Activated CD8-positive, alpha-beta T cell treated with anti-CD3 and anti-CD28 coated beads, Interleukin-2, amount 10 ng/mL, durations not matched to agents 7 days and 5 days (primary cell): ENCODE measurements around the gene CHRNB1. TPM values are rescaled to one million over a fixed set of nuclear protein-coding genes. Genes with fewer than 3 reads are reported as not detected.

ENCODE experiments used
- ATAC-seq: fragments of 150-1000 bp; cut with Tn5 transposase; one replicate; pipeline ENCODE4 v1.10.0; 2021; ENCODE audit warnings: moderate library complexity
- CTCF ChIA-PET: fragments of 350-600 bp; sonication (Branson Sonifier 250); formaldehyde crosslinking; loops from one replicate; lab custom pipeline; 2021; ENCODE audit warnings: antibody characterized with exemption; lab: Charles Lee
- POLR2A ChIA-PET: fragments of 350-600 bp; sonication (Branson Sonifier 250); formaldehyde crosslinking; loops from one replicate; lab custom pipeline; 2021; ENCODE audit warnings: antibody characterized with exemption; lab: Charles Lee
- DNase-seq: peaks from one replicate; pipeline ENCODE4 v3.0.0-alpha.2; 2020
- H3K27ac Mint-ChIP-seq: one replicate; pipeline ENCODE4 v1.8.0; 2021; ENCODE audit warnings: mild to moderate bottlenecking, mixed read lengths
- H3K27me3 Mint-ChIP-seq: one replicate; pipeline ENCODE4 v1.8.0; 2021; ENCODE audit warnings: low read depth, mixed read lengths
- H3K36me3 Mint-ChIP-seq: one replicate; pipeline ENCODE4 v1.8.0; 2021; ENCODE audit warnings: low read depth, mixed read lengths
- H3K4me1 Mint-ChIP-seq: one replicate; pipeline ENCODE4 v1.8.0; 2021; ENCODE audit warnings: low read depth, mixed read lengths
- H3K4me3 Mint-ChIP-seq: one replicate; pipeline ENCODE4 v1.8.0; 2021; ENCODE audit warnings: mild to moderate bottlenecking, mixed read lengths
- H3K9me3 Mint-ChIP-seq: one replicate; pipeline ENCODE4 v1.8.0; 2022; ENCODE audit warnings: mixed read lengths; ENCODE audit not compliant: insufficient read depth
- total RNA-seq, 2 experiments: library from RNA; stranded (reverse); gene quantifications; one replicate each; pipeline ENCODE4 v1.2.3, GENCODE V29; 2021

CHRNB1 gene
- total RNA-seq, 2 experiments from 2014 or later, result 14.1 to 15.7 TPM

DNA sequence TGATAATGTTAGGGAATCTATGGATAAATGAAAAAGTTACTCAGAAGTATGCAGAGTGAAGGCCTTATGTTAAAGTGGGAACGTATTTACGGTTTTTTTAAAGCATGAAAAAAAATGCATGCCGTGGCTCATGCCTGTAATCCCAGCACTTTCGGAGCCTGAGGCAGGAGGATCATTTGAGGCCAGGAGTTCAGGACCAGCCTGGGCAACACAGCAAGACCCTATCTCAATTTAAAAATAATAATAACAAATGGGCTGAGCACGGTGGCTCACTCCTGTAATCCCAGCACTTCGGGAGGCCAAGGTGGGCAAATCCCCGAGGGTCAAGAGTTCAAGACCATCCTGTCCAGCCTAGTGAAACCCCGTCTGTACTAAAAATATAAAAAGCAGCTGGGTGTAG, 45.3 kb downstream of the CHRNB1 start:
- ATAC-seq, result no peak
- H3K27me3 Mint-ChIP-seq, result no peaks in the 10 kb centered on the region
- peaks cover 60% of the 10 kb centered on the region for H3K36me3 Mint-ChIP-seq
- H3K4me3 Mint-ChIP-seq, result no peak overlapping the region
- ChIA-PET CTCF (interaction anchor here (1.1 to 1.7 kb wide), 3 partner anchors 14 to 71 kb away, joined by 3 to 7 read pairs (median 4); partner anchors contain the start of gene SENP3), POLR2A (interaction anchor here (0.9 to 1.2 kb wide), 3 partner anchors 14 to 136 kb away, joined by 3 to 4 read pairs (median 3); no protein-coding TSS in a partner anchor)
- no peak for DNase-seq
- no peaks in the 10 kb centered on the region for H3K9me3 Mint-ChIP-seq
- H3K4me1 Mint-ChIP-seq, result peaks cover 63% of the 10 kb centered on the region
- no peak overlapping the region for H3K27ac Mint-ChIP-seq

DNA sequence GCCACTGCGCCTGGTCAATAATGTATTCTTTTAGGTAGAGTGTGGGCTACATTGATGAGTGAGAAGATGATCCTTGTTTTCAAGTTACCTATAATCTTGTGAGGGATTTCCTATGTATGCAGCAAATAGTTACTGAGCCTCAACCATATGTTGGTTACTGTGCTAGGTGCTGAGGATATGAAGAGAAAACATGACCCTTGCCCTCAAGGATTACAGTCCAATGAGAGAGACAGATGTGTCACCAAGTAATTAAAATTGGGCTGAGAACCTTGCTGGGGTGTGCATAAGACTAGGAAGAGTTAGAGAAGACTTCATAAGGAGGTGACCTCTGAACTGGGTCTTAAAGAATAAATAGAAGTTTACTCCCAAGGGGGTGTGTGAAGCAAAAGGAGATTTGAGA, 46.7 kb downstream of the CHRNB1 start:
- H3K36me3 Mint-ChIP-seq, result peaks cover 64% of the 10 kb centered on the region
- H3K27ac Mint-ChIP-seq, result peak overlapping the region; percentile 9
- H3K27me3 Mint-ChIP-seq, result no peaks in the 10 kb centered on the region
- ATAC-seq, result no peak
- no peak overlapping the region for H3K4me3 Mint-ChIP-seq
- no peak for DNase-seq
- POLR2A ChIA-PET, result no interaction called here
- peaks cover 56% of the 10 kb centered on the region for H3K4me1 Mint-ChIP-seq
- no peaks in the 10 kb centered on the region for H3K9me3 Mint-ChIP-seq
- CTCF ChIA-PET, result interaction anchor here (1.6 to 5.0 kb wide), 2 partner anchors 55 to 69 kb away, joined by 7 to 18 read pairs; partner anchors contain the start of gene SENP3

DNA sequence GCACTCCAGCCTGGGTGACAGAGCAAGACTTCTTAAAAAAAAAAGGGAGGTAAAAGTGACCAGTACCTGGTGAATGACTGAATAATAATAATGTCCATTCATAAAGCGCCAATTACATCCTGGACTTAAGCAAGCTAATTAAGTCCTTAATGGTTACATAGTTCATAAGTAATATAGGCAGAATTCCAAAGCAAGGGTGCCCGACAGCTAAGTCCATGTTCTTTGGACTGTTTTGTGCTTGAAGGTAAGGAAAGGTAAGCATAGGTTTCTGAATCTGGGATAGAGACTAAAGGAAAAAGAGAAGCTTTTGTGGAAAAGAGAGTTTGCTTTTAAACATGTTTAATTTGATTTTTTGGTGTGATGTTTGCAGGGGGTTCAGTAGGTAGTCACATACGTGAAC, 49.1 kb downstream of the CHRNB1 start:
- ATAC-seq (no peak), DNase-seq (no peak)
- ChIA-PET CTCF (interaction anchor here (0.6 to 5.0 kb wide), 5 partner anchors 20 to 193 kb away, joined by 3 to 18 read pairs (median 5); partner anchors contain the start of genes SENP3, TMEM102 and TP53), POLR2A (interaction anchor here (3.5 kb wide), 1 partner anchor 9 kb away, joined by 15 read pairs; the partner anchor contains the start of gene POLR2A)
- H3K4me1 Mint-ChIP-seq, result peaks cover 39% of the 10 kb centered on the region
- peaks cover 74% of the 10 kb centered on the region for H3K36me3 Mint-ChIP-seq
- H3K4me3 Mint-ChIP-seq, result no peak overlapping the region
- peak overlapping the region; percentile 2 for H3K27ac Mint-ChIP-seq
- no peaks in the 10 kb centered on the region for H3K9me3 Mint-ChIP-seq
- no peaks in the 10 kb centered on the region for H3K27me3 Mint-ChIP-seq

DNA sequence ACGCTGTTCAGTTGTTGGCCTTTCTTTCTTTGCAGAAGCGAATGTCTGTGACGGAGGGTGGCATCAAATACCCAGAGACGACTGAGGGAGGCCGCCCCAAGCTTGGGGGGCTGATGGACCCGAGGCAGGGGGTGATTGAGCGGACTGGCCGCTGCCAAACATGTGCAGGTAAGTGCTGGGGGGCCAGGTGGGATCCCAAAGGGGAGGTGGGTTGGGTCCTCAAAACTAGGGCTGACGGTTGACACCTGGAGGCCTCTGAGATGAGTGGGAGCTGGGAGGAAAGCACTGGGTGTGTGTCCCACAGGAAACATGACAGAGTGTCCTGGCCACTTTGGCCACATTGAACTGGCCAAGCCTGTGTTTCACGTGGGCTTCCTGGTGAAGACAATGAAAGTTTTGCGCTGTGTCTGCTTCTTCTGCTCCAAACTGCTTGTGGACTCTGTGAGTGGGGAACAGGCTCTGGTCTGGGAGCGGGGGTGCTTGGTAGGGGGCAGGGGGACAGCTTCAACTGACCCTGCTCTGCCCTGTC, 51.1 kb downstream of the CHRNB1 start:
- Mint-ChIP-seq H3K4me1 (peaks cover 25% of the 10 kb centered on the region), H3K27me3 (no peaks in the 10 kb centered on the region), H3K4me3 (no peak overlapping the region), H3K9me3 (no peaks in the 10 kb centered on the region), H3K27ac (no peak overlapping the region), H3K36me3 (peaks cover 77% of the 10 kb centered on the region)
- no peak for ATAC-seq
- no peak for DNase-seq
- ChIA-PET CTCF (interaction anchor here (2.4 to 5.0 kb wide), 3 partner anchors 60 to 191 kb away, joined by 5 to 18 read pairs (median 12); partner anchors contain the start of genes SENP3, TMEM102 and TP53), POLR2A (no interaction called here)

DNA sequence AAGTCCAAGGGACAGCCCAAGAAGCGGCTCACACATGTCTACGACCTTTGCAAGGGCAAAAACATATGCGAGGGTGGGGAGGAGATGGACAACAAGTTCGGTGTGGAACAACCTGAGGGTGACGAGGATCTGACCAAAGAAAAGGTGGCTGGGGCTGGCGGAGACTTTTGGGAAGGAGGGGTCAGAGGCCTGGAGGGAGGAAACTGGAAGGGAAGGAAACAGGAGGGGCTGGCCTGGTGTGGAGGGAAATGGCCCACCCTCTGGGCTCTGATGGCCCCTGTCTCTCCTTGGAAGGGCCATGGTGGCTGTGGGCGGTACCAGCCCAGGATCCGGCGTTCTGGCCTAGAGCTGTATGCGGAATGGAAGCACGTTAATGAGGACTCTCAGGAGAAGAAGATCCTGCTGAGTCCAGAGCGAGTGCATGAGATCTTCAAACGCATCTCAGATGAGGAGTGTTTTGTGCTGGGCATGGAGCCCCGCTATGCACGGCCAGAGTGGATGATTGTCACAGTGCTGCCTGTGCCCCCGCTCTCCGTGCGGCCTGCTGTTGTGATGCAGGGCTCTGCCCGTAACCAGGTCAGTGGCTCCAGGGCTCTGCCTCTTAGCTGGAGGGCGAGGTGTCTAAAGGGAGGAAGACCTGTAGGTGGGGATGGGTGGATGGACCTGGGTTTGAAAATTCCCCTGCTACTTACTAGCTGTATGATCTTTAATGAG, 51.8 kb downstream of the CHRNB1 start:
- ATAC-seq, result peak; percentile 17
- H3K9me3 Mint-ChIP-seq, result no peaks in the 10 kb centered on the region
- peaks cover 23% of the 10 kb centered on the region for H3K4me1 Mint-ChIP-seq
- no peaks in the 10 kb centered on the region for H3K27me3 Mint-ChIP-seq
- CTCF ChIA-PET, result interaction anchor here (0.8 kb wide), 1 partner anchor 64 kb away, joined by 3 read pairs; no protein-coding TSS in a partner anchor
- H3K36me3 Mint-ChIP-seq, result peaks cover 80% of the 10 kb centered on the region
- POLR2A ChIA-PET, result interaction anchor here (2.4 to 3.8 kb wide), 2 partner anchors 10 to 12 kb away, joined by 7 to 13 read pairs; partner anchors contain the start of gene POLR2A
- no peak overlapping the region for H3K4me3 Mint-ChIP-seq
- DNase-seq, result no peak
- no peak overlapping the region for H3K27ac Mint-ChIP-seq

DNA sequence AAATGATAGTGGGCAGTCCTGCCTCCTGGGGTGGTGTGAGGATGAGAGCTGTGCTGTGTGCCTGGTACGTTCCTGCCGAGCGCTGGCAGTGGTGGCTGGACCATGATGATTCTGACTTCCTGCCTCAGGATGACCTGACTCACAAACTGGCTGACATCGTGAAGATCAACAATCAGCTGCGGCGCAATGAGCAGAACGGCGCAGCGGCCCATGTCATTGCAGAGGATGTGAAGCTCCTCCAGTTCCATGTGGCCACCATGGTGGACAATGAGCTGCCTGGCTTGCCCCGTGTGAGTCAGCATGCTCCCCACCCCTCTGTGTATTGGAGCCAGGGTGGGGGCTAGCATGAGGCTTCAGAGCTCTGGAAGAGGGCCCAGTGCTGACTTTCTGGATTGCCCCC, 52.4 kb downstream of the CHRNB1 start:
- peaks cover 19% of the 10 kb centered on the region for H3K4me1 Mint-ChIP-seq
- no peak for DNase-seq
- peaks cover 79% of the 10 kb centered on the region for H3K36me3 Mint-ChIP-seq
- H3K9me3 Mint-ChIP-seq, result no peaks in the 10 kb centered on the region
- ChIA-PET CTCF (interaction anchor here (0.8 kb wide), 1 partner anchor 63 kb away, joined by 3 read pairs; no protein-coding TSS in a partner anchor), POLR2A (interaction anchor here (2.4 to 3.8 kb wide), 2 partner anchors 10 to 13 kb away, joined by 7 to 13 read pairs; partner anchors contain the start of gene POLR2A)
- H3K27ac Mint-ChIP-seq, result no peak overlapping the region
- no peak for ATAC-seq
- H3K4me3 Mint-ChIP-seq, result no peak overlapping the region
- no peaks in the 10 kb centered on the region for H3K27me3 Mint-ChIP-seq

DNA sequence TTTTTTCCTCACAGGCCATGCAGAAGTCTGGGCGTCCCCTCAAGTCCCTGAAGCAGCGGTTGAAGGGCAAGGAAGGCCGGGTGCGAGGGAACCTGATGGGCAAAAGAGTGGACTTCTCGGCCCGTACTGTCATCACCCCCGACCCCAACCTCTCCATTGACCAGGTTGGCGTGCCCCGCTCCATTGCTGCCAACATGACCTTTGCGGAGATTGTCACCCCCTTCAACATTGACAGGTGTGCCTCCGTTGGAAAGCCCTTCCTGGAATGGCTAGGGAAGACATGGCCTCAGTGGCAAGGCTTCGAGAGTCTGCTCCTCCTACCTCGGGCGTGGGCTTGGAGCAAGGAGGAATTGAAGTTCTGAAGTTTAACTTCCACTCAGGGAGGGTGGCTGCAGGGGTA, 52.8 kb downstream of the CHRNB1 start:
- DNase-seq, result no peak
- ChIA-PET CTCF (interaction anchor here (0.8 kb wide), 1 partner anchor 63 kb away, joined by 3 read pairs; no protein-coding TSS in a partner anchor), POLR2A (interaction anchor here (2.4 to 3.8 kb wide), 2 partner anchors 11 to 13 kb away, joined by 7 to 13 read pairs; partner anchors contain the start of gene POLR2A)
- Mint-ChIP-seq H3K9me3 (no peaks in the 10 kb centered on the region), H3K4me1 (peaks cover 17% of the 10 kb centered on the region), H3K27me3 (no peaks in the 10 kb centered on the region), H3K4me3 (no peak overlapping the region), H3K27ac (no peak overlapping the region), H3K36me3 (peaks cover 81% of the 10 kb centered on the region)
- ATAC-seq, result no peak

DNA sequence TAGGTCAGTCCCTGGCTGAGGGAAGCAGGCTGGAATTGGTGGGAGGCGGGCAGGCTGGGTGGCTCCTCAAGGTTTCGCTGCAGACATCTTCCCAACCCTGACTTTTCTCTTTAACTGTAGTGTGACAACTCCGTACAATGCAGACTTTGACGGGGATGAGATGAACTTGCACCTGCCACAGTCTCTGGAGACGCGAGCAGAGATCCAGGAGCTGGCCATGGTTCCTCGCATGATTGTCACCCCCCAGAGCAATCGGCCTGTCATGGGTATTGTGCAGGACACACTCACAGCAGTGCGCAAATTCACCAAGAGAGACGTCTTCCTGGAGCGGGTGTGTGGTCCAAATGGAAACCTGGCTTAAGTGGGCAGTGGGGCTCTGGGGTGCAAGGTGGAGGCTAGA, 54.3 kb downstream of the CHRNB1 start:
- Mint-ChIP-seq H3K36me3 (peaks cover 82% of the 10 kb centered on the region), H3K9me3 (no peaks in the 10 kb centered on the region), H3K4me3 (no peak overlapping the region), H3K4me1 (peaks cover 4% of the 10 kb centered on the region), H3K27me3 (no peaks in the 10 kb centered on the region), H3K27ac (no peak overlapping the region)
- ATAC-seq (no peak), DNase-seq (no peak)
- ChIA-PET CTCF (interaction anchor here (1.3 kb wide), 2 partner anchors 62 to 63 kb away, joined by 3 to 4 read pairs; no protein-coding TSS in a partner anchor), POLR2A (interaction anchor here (2.4 to 3.8 kb wide), 2 partner anchors 12 to 15 kb away, joined by 7 to 13 read pairs; partner anchors contain the start of gene POLR2A)

DNA sequence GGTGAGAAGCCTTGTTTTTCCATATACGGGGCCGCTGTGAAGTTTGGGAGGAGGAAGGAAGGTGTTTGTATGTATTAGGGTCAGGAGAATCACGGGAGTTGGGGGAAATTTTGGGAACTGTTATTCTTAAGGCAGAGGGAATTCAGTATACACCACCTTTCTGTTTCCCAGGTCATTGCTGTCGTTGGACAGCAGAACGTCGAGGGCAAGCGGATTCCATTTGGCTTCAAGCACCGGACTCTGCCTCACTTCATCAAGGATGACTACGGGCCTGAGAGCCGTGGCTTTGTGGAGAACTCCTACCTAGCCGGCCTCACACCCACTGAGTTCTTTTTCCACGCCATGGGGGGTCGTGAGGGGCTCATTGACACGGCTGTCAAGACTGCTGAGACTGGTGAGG, 56.9 kb downstream of the CHRNB1 start:
- Mint-ChIP-seq H3K4me1 (no peaks in the 10 kb centered on the region), H3K9me3 (no peaks in the 10 kb centered on the region), H3K27me3 (no peaks in the 10 kb centered on the region), H3K27ac (no peak overlapping the region), H3K36me3 (peaks cover 77% of the 10 kb centered on the region), H3K4me3 (no peak overlapping the region)
- ATAC-seq, result no peak
- no peak for DNase-seq
- ChIA-PET CTCF (interaction anchor here (1.2 to 1.8 kb wide), 2 partner anchors 41 to 59 kb away, joined by 3 to 4 read pairs; no protein-coding TSS in a partner anchor), POLR2A (interaction anchor here (1.0 kb wide), 1 partner anchor 9 kb away, joined by 3 read pairs; no protein-coding TSS in a partner anchor)

DNA sequence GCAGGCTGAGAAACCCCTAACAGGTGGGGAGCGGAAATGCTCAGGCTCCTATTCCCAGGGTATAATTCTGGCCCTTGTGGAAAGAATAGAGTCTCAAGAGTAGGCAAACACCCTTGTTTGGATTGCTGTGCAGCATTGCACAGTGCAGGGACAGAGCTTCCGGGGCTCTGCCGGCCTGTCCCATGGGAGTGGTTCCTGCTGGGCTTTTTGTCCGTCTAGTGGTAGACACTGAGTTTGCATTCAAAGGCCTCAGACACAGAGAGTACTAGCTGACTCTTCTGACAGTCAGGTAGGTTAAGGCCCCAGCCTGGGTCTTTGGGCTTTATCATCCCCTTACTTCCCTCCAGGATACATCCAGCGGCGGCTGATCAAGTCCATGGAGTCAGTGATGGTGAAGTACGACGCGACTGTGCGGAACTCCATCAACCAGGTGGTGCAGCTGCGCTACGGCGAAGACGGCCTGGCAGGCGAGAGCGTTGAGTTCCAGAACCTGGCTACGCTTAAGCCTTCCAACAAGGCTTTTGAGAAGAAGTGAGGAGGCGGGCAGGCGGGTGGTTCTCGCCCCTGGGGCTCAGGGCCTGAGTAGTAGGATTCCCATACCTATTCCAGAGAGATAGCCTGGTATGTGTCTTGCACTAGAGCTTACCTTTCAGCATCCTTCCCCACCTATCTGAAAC, 57.4 kb downstream of the CHRNB1 start:
- ChIA-PET CTCF (interaction anchor here (0.8 to 1.8 kb wide), 5 partner anchors 11 to 185 kb away, joined by 3 to 5 read pairs (median 3); partner anchors contain the start of gene TP53), POLR2A (interaction anchor here (1.0 kb wide), 1 partner anchor 9 kb away, joined by 3 read pairs; no protein-coding TSS in a partner anchor)
- Mint-ChIP-seq H3K36me3 (peaks cover 75% of the 10 kb centered on the region), H3K4me1 (no peaks in the 10 kb centered on the region), H3K9me3 (no peaks in the 10 kb centered on the region), H3K4me3 (no peak overlapping the region), H3K27ac (no peak overlapping the region), H3K27me3 (no peaks in the 10 kb centered on the region)
- DNase-seq (no peak), ATAC-seq (no peak)

DNA sequence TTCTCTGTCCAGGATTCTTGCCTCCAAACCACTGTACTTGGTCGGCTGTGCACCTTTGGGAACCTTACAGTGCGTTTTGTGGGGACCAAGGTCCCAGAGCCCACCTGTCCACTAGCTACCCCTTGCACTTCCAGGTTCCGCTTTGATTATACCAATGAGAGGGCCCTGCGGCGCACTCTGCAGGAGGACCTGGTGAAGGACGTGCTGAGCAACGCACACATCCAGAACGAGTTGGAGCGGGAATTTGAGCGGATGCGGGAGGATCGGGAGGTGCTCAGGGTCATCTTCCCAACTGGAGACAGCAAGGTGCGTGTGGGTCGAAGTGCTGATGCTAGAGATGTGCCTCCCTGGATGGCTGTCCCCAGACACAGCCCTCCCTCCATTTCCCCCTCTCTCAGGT, 58.1 kb downstream of the CHRNB1 start:
- ChIA-PET CTCF (interaction anchor here (0.8 to 1.8 kb wide), 5 partner anchors 11 to 184 kb away, joined by 3 to 5 read pairs (median 3); partner anchors contain the start of gene TP53), POLR2A (interaction anchor here (0.5 kb wide), 1 partner anchor 220 kb away, joined by 5 read pairs; no protein-coding TSS in a partner anchor)
- Mint-ChIP-seq H3K36me3 (peaks cover 73% of the 10 kb centered on the region), H3K9me3 (no peaks in the 10 kb centered on the region), H3K4me1 (no peaks in the 10 kb centered on the region), H3K4me3 (no peak overlapping the region), H3K27ac (no peak overlapping the region), H3K27me3 (no peaks in the 10 kb centered on the region)
- no peak for ATAC-seq
- DNase-seq, result no peak
